MG63 (cell line): Measurements from ENCODE around the gene MMS19. TPM values are rescaled to one million over a fixed set of nuclear protein-coding genes. Genes with fewer than 3 reads are reported as not detected.
A peak's percentile ranks its signal among the peaks of the same experiment; 100 is the strongest.

Experiments used
- DNase-seq: peaks from one replicate; pipeline ENCODE4 v3.0.0-alpha.2; 2020
- H3K27me3 ChIP-seq: fragments of 250-450 bp; sonication (Bioruptor Pico); 2 replicates; pipeline ENCODE4 v1.5.1; 2020; ENCODE audit warnings: mild to moderate bottlenecking, moderate library complexity
- H3K36me3 ChIP-seq: fragments of 250-450 bp; sonication (Bioruptor Pico); 2 replicates; pipeline ENCODE4 v1.5.1; 2020; ENCODE audit warnings: mild to moderate bottlenecking, moderate library complexity
- H3K4me3 ChIP-seq: fragments of 250-450 bp; sonication (Bioruptor Pico); 2 replicates; pipeline ENCODE4 v1.5.1; 2020; ENCODE audit warnings: mild to moderate bottlenecking, moderate library complexity
- H3K9me3 ChIP-seq: fragments of 250-450 bp; sonication (Bioruptor Pico); 2 replicates; pipeline ENCODE4 v1.5.1; 2020; ENCODE audit warnings: mild to moderate bottlenecking, moderate library complexity
- total RNA-seq: library from RNA; depleted of rRNA; stranded (reverse); fragments of >200 nt; shearing (Covaris generic); gene quantifications from 2 replicates; pipeline ENCODE4 v1.2.3, GENCODE V29; 2014; ENCODE audit warnings: low replicate concordance

The MMS19 gene
- total RNA-seq, 1 experiment from 2014 or later: 44.3 TPM

- Histone ChIP-seq H3K36me3 (peaks cover 90% of the 10 kb centered on the region), H3K27me3 (no peaks in the 10 kb centered on the region), H3K4me3 (no peak overlapping the region), H3K9me3 (no peaks in the 10 kb centered on the region)
- DNase-seq: no peak
Observed at GRCh38 chr10:97459111-97459510, 39.1 kb downstream of the MMS19 start.

DNA sequence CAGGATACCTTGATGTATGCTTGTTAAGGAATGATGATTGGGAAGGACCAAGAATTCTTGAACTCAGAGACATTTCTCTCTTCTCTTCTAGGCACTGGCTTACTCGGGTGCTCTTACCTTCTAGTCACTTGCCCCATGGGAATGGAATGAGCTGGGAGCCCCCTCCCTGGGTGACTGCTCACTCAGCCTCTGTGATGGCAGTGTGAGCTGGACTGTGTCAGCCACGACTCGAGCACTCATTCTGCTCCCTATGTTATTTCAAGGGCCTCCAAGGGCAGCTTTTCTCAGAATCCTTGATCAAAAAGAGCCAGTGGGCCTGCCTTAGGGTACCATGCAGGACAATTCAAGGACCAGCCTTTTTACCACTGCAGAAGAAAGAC lies 41.5 kb downstream of the MMS19 start:
- H3K27me3 ChIP-seq: no peaks in the 10 kb centered on the region
- H3K36me3 ChIP-seq: peaks cover 82% of the 10 kb centered on the region
- H3K9me3 ChIP-seq: no peaks in the 10 kb centered on the region
- DNase-seq: no peak
- H3K4me3 ChIP-seq: no peak overlapping the region

DNA sequence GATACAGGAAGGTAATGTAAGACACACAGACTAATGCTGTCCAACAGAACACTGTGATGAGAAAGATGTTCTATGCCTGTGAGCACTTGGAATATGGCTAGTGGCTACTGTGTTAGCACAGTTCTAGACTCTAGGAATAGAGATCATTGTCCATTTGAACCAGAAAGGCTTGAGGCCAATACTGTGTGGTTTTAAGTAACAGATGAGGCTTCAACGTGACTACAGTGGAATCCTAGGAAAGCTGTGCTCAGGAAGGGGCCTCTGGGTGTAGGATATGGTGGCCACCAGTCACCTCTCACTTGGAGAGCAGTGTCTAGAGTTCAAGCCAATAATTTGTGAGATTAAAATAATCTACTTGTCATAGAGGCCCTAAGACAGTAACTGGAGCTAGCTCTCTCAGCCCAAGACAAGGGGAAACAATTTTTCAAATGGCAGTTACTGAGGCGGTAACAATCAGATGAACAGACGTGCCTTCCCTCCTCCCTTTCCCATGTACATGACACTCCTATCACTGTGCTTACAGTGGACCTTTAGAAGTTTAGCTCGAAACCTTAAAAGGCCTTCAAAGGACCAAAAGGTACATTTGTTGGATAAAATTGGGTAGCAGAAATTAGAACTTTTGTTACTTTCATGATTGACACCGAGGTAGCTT lies 42.1 kb downstream of the MMS19 start:
- no peaks in the 10 kb centered on the region for H3K9me3 ChIP-seq
- H3K4me3 ChIP-seq: no peak overlapping the region
- H3K36me3 ChIP-seq: peaks cover 82% of the 10 kb centered on the region
- DNase-seq: no peak
- no peaks in the 10 kb centered on the region for H3K27me3 ChIP-seq

DNA sequence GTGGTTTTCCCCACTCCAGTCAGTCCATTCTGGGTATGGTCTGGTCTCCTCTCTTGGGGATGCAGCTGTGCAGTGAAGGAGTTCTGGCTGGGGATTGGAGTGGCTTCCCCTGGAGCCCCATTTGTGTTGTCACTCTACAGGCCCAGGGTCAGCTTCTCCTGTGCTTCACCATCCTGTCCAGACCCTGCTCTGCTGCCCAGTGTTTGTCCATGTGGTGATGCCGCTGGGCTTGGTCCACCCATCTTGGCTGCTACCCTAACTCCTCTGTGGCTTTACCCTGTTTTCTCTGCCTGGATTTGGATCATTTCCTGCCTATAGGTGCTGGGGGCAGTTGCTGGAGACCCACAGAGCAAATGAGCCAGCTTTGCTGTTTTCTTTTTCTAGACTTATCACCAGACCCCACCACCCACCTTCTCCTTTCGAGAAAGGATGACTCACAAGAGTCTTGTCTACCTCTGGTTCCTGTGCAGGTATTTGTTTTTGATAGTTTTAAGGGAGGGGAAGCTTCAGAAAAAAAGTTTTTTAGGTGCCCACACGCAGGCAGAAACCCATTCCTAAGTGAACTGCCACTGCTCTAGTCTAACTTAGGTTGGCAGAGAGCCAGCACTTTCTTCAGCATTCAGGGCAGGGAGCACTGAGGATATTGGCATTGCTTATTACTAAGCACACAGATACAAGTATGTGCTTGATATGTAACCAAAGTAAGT lies 43.7 kb downstream of the MMS19 start:
- DNase-seq: no peak
- Histone ChIP-seq H3K27me3 (no peaks in the 10 kb centered on the region), H3K4me3 (no peak overlapping the region), H3K36me3 (peaks cover 68% of the 10 kb centered on the region), H3K9me3 (no peaks in the 10 kb centered on the region)

GRCh38 chr10:97452352-97452751 lies 45.9 kb downstream of the MMS19 start:
- H3K4me3 ChIP-seq: no peak overlapping the region
- DNase-seq: no peak
- no peaks in the 10 kb centered on the region for H3K27me3 ChIP-seq
- H3K36me3 ChIP-seq: peaks cover 56% of the 10 kb centered on the region
- H3K9me3 ChIP-seq: no peaks in the 10 kb centered on the region

DNA sequence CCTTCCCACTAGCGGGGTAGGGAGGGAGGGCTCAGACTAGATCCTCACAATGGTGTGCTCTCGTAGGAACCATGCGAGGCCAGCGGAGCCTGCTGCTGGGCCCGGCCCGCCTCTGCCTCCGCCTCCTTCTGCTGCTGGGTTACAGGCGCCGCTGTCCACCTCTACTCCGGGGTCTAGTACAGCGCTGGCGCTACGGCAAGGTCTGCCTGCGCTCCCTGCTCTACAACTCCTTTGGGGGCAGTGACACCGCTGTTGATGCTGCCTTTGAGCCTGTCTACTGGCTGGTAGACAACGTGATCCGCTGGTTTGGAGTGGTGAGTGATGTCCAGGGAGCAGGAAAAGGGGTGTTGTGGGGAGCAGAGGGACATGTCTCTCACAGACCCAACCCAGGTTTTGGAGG lies 46.6 kb downstream of the MMS19 start:
- no peaks in the 10 kb centered on the region for H3K27me3 ChIP-seq
- H3K36me3 ChIP-seq: peaks cover 55% of the 10 kb centered on the region
- no peak overlapping the region for H3K4me3 ChIP-seq
- no peak for DNase-seq
- H3K9me3 ChIP-seq: no peaks in the 10 kb centered on the region

DNA sequence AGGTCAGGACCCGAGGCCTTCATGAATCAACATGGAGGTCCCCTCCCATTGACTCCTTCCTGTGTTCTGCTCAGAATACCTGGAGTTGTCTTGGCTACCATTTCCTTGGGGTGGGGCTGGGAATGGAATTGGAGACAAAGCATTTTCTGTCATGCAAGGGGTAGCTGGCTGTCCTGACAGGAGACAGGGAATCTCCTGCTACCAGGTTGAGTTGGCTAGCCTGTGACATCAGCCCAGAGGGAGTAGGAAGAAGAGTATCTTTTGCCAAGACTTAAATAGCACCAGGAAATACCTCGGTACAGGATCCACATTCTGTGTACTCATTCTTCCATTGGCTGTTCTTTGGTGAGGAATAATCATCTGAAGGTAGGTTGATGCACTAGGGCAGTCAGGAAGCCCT lies 47.4 kb downstream of the MMS19 start:
- no peaks in the 10 kb centered on the region for H3K27me3 ChIP-seq
- H3K9me3 ChIP-seq: no peaks in the 10 kb centered on the region
- DNase-seq: no peak
- H3K36me3 ChIP-seq: peaks cover 47% of the 10 kb centered on the region
- H3K4me3 ChIP-seq: no peak overlapping the region

- Histone ChIP-seq H3K27me3 (no peaks in the 10 kb centered on the region), H3K4me3 (peak within 1 kb of the TSS; percentile 81), H3K36me3 (peaks cover 29% of the 10 kb centered on the region), H3K9me3 (no peaks in the 10 kb centered on the region)
- peak; percentile 95 for DNase-seq
Observed at GRCh38 chr10:97445722-97446639, 52.2 kb downstream of the MMS19 start, which contains the start of the genes EXOSC1 and ZDHHC16. Gene EXOSC1 (minus strand): TSS chr10:97446006. CDS start chr10:97445985, 21 bp downstream. Gene ZDHHC16 (plus strand): TSS chr10:97446175. CDS start chr10:97451676, 5,501 bp downstream.

DNA sequence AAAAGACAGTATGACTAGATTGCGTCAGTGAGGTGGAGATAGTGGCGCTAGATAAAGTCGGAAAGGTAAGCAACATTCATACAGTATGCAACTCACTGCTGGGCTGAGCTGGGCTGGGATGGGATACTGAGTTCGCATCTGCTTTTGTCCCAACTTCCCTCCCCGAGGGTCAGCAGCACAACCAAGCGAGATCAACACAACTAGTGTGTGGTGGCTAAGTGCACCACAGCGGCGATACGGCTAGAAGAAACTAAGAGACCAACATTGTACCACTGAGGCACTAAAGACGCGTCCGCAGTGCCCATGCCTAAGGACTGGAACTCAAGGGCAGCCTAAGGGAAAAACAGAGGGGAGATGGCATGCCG lies 52.9 kb downstream of the MMS19 start:
- no peak for DNase-seq

GRCh38 chr10:97444212-97444611 lies 54.0 kb downstream of the MMS19 start:
- no peak for DNase-seq
- Histone ChIP-seq H3K36me3 (peaks cover 36% of the 10 kb centered on the region), H3K27me3 (no peaks in the 10 kb centered on the region), H3K9me3 (no peaks in the 10 kb centered on the region), H3K4me3 (no peak overlapping the region)

More for the DNA sequence above, 52.9 kb downstream of the MMS19 start:
- Histone ChIP-seq H3K36me3 (peaks cover 33% of the 10 kb centered on the region), H3K4me3 (peak overlapping the region; percentile 81), H3K9me3 (no peaks in the 10 kb centered on the region), H3K27me3 (no peaks in the 10 kb centered on the region)

DNA sequence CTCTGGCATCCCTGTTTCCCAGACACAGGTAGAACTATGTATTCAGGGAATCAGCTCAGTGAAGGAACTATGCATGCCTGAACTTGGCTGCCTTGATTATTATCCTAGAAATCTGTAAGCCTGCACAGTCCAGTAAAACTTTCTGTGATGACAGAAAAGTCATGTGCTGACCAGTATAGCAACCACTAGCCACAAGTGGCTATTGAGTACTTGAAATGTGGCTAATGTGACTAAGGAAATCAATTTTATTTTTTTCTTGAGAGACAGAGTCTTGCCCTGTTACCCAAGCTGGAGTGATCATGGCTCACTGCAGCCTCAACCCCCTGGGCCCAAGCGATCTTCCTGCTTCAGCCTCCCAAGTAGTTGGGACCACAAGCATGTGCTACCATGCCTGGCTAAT lies 55.9 kb downstream of the MMS19 start:
- Histone ChIP-seq H3K36me3 (peaks cover 31% of the 10 kb centered on the region), H3K27me3 (no peaks in the 10 kb centered on the region), H3K4me3 (no peak overlapping the region), H3K9me3 (no peaks in the 10 kb centered on the region)
- no peak for DNase-seq

- Histone ChIP-seq H3K9me3 (no peaks in the 10 kb centered on the region), H3K27me3 (no peaks in the 10 kb centered on the region), H3K36me3 (peaks cover 54% of the 10 kb centered on the region), H3K4me3 (no peak overlapping the region)
- DNase-seq: no peak
Observed at GRCh38 chr10:97435211-97435610, 63.0 kb downstream of the MMS19 start.

DNA sequence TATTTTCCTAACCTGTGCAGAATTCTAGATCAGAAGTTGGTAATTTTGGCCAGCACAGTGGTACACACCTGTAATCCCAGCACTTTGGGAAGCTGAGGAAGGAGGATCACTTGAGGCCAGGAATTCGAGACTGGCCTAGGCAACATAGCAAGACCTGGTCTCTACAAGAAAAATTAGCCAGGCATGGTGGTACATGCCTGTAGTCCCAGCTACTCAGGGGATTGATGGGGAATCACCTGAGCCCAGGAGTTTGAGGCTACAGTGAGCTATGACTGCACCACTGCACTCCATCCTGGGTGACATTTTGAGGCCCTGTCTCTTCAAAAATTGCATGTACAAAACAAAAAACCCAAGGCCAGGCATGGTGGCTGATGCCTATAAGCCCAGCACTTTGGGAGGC lies 63.7 kb downstream of the MMS19 start:
- H3K4me3 ChIP-seq: no peak overlapping the region
- no peak for DNase-seq
- H3K9me3 ChIP-seq: no peaks in the 10 kb centered on the region
- peaks cover 60% of the 10 kb centered on the region for H3K36me3 ChIP-seq
- H3K27me3 ChIP-seq: no peaks in the 10 kb centered on the region

DNA sequence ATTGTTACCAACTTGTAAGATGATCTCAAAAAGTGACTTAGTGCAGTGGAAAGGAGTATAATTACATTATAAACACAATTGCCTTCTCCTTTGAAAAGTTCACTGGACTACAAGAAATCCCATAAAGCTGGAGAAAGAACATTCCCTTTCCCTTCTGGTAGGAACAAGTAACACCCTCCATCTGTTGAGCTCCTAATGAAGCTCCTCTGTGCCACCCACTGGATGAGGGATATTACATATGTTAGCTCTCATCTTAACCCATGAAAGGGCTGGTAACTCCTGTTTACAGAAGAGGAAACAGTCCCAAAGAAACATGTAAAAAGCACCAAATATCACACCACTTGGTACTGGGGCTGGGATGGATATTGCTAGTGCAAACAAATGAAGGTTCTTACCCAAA lies 64.2 kb downstream of the MMS19 start:
- H3K9me3 ChIP-seq: no peaks in the 10 kb centered on the region
- H3K4me3 ChIP-seq: no peak overlapping the region
- DNase-seq: no peak
- peaks cover 62% of the 10 kb centered on the region for H3K36me3 ChIP-seq
- no peaks in the 10 kb centered on the region for H3K27me3 ChIP-seq

DNA sequence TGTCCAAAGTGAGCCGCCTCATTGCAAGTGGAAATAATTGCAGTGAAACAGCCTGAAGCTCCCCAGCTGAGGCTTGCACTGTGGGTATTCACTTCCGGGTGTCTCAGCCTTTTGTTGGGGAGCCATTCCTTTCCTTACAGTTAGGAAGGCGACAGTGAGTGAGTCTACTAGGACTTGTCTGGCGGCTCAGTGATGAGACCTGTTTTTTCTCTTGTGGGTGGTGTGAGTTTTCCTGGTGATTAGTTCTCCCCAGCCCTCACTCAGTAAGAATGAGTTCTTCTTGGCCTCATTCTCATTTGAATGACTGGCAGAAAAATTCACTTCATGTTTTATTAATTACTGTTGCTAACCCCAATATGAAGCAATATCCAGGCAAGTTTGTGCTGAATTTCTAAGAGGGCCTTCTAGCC lies 69.6 kb downstream of the MMS19 start:
- peaks cover 61% of the 10 kb centered on the region for H3K36me3 ChIP-seq
- no peaks in the 10 kb centered on the region for H3K27me3 ChIP-seq
- DNase-seq: no peak
- H3K9me3 ChIP-seq: no peaks in the 10 kb centered on the region
- peak overlapping the region; percentile 97 for H3K4me3 ChIP-seq

GRCh38 chr10:97427571-97428179 lies 70.5 kb downstream of the MMS19 start:
- peaks cover 57% of the 10 kb centered on the region for H3K36me3 ChIP-seq
- H3K27me3 ChIP-seq: no peaks in the 10 kb centered on the region
- peak overlapping the region; percentile 97 for H3K4me3 ChIP-seq
- H3K9me3 ChIP-seq: no peaks in the 10 kb centered on the region
- peak; percentile 58 for DNase-seq
